K562 (cell line): ENCODE data around the gene KANK2. TPM values are rescaled to one million over a fixed set of nuclear protein-coding genes. Genes with fewer than 3 reads are reported as not detected.

Source experiments
- BRF1 ChIP-seq: IDR thresholded peaks from 3 replicates; pipeline ENCODE4 v1.6.1; 2011; ENCODE audit warnings: borderline replicate concordance, mild to moderate bottlenecking; ENCODE audit not compliant: insufficient read length; ENCODE audit errors: extremely low read depth
- FOXJ2 ChIP-seq: fragments of 200-800 bp; sonication (Bioruptor generic); IDR thresholded peaks from 2 replicates; pipeline ENCODE4 v1.6.1; 2016; ENCODE audit warnings: missing genetic modification characterization, missing compliant biosample characterization
- RCOR1 ChIP-seq, 2 experiments: IDR thresholded peaks; 2 replicates each; pipeline ENCODE4 v1.6.1; 2012; ENCODE audit warnings: low read depth in 2 of 2, low read length in 2 of 2, borderline replicate concordance in 1 of 2, improper control_type of control experiment in 1 of 2
- TFAM ChIP-seq: fragments of 250-450 bp; sonication (Bioruptor Pico); conservative IDR thresholded peaks from 2 replicates; pipeline ENCODE4 v1.5.0; 2021; ENCODE audit warnings: mild to moderate bottlenecking, moderate library complexity
- polyA plus RNA-seq, 8 experiments: library from polyadenylated mRNA; depleted of rRNA in 4 of 8; stranded (reverse) in 5 of 8; unstranded in 3 of 8; fragments of >200 nt; fragmentation: Nextera tagmentation in 2 of 8; fragmentation: Illumina TruSeq in 1 of 8; extraction: Ambion mirVana in 2 of 8; extraction: Trizol in 1 of 8; gene quantifications; 2 replicates each; pipeline versions ENCODE4 v1.2.1 to v1.2.3, GENCODE V29; 2011 to 2014; ENCODE audit warnings: inconsistent platforms in 1 of 8, missing spikeins in 1 of 8
- total RNA-seq, 7 experiments: library from RNA; depleted of rRNA in 6 of 7; stranded (reverse); fragments of >200 nt in 6 of 7; fragmentation: Illumina TruSeq in 2 of 7; extraction: Trizol in 2 of 7; gene quantifications; 2 replicates each; pipeline versions ENCODE4 v1.2.1 to v1.2.3, GENCODE V29; 2011 to 2021; ENCODE audit warnings: low replicate concordance in 1 of 7
- TF ChIP-seq, protein P1 (sequence below): fragments of 450-650 bp; IDR thresholded peaks from 2 replicates; pipeline ENCODE4 v1.6.1; 2017; ENCODE audit warnings: antibody characterized with exemption, mild to moderate bottlenecking
- TF ChIP-seq, protein P2 (sequence below): fragments of 250-450 bp; sonication (Bioruptor Pico); IDR thresholded peaks from 2 replicates; pipeline ENCODE4 v1.4.0; 2020

KANK2 gene
- total and polyA plus RNA-seq, 9 of the 15 experiments (the other 6 are each of a cell fraction or from before 2014, with no cell fraction given), result 4.4 to 47.8 (median 21.3) TPM

DNA sequence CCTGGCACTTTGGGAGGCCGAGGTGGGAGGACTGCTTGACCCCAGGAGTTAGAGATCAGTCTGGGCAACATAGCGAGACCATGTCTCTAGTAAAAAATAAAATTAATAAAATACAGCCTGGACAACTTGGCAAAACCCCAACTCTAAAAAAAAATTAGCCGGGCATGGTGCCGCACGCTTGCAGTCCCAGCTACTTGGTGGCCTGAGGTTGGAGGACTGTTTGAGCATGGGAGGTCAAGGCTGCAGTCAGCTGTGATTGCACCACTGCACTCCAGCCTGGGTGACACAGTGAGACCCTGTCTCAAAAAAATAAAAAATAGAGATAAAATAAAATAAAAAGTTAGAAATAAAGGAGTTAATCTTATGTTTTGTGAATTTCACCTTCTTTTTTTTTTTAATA is 26.2 kb downstream of the KANK2 start (continued):
- TF ChIP-seq, protein P1, sequence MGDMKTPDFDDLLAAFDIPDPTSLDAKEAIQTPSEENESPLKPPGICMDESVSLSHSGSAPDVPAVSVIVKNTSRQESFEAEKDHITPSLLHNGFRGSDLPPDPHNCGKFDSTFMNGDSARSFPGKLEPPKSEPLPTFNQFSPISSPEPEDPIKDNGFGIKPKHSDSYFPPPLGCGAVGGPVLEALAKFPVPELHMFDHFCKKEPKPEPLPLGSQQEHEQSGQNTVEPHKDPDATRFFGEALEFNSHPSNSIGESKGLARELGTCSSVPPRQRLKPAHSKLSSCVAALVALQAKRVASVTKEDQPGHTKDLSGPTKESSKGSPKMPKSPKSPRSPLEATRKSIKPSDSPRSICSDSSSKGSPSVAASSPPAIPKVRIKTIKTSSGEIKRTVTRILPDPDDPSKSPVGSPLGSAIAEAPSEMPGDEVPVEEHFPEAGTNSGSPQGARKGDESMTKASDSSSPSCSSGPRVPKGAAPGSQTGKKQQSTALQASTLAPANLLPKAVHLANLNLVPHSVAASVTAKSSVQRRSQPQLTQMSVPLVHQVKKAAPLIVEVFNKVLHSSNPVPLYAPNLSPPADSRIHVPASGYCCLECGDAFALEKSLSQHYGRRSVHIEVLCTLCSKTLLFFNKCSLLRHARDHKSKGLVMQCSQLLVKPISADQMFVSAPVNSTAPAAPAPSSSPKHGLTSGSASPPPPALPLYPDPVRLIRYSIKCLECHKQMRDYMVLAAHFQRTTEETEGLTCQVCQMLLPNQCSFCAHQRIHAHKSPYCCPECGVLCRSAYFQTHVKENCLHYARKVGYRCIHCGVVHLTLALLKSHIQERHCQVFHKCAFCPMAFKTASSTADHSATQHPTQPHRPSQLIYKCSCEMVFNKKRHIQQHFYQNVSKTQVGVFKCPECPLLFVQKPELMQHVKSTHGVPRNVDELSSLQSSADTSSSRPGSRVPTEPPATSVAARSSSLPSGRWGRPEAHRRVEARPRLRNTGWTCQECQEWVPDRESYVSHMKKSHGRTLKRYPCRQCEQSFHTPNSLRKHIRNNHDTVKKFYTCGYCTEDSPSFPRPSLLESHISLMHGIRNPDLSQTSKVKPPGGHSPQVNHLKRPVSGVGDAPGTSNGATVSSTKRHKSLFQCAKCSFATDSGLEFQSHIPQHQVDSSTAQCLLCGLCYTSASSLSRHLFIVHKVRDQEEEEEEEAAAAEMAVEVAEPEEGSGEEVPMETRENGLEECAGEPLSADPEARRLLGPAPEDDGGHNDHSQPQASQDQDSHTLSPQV, result no peak
- TF ChIP-seq RCOR1 (IDR thresholded peaks at IDR 0.05; ENCODE audit: borderline replicate concordance in 1 of 2, low read depth in 2 of 2, low read length in 2 of 2) (no peak), TFAM (CRISPR knock-in tag) (no peak), BRF1 (no peak), FOXJ2 (tag) (no peak)
- TF ChIP-seq, protein P2, sequence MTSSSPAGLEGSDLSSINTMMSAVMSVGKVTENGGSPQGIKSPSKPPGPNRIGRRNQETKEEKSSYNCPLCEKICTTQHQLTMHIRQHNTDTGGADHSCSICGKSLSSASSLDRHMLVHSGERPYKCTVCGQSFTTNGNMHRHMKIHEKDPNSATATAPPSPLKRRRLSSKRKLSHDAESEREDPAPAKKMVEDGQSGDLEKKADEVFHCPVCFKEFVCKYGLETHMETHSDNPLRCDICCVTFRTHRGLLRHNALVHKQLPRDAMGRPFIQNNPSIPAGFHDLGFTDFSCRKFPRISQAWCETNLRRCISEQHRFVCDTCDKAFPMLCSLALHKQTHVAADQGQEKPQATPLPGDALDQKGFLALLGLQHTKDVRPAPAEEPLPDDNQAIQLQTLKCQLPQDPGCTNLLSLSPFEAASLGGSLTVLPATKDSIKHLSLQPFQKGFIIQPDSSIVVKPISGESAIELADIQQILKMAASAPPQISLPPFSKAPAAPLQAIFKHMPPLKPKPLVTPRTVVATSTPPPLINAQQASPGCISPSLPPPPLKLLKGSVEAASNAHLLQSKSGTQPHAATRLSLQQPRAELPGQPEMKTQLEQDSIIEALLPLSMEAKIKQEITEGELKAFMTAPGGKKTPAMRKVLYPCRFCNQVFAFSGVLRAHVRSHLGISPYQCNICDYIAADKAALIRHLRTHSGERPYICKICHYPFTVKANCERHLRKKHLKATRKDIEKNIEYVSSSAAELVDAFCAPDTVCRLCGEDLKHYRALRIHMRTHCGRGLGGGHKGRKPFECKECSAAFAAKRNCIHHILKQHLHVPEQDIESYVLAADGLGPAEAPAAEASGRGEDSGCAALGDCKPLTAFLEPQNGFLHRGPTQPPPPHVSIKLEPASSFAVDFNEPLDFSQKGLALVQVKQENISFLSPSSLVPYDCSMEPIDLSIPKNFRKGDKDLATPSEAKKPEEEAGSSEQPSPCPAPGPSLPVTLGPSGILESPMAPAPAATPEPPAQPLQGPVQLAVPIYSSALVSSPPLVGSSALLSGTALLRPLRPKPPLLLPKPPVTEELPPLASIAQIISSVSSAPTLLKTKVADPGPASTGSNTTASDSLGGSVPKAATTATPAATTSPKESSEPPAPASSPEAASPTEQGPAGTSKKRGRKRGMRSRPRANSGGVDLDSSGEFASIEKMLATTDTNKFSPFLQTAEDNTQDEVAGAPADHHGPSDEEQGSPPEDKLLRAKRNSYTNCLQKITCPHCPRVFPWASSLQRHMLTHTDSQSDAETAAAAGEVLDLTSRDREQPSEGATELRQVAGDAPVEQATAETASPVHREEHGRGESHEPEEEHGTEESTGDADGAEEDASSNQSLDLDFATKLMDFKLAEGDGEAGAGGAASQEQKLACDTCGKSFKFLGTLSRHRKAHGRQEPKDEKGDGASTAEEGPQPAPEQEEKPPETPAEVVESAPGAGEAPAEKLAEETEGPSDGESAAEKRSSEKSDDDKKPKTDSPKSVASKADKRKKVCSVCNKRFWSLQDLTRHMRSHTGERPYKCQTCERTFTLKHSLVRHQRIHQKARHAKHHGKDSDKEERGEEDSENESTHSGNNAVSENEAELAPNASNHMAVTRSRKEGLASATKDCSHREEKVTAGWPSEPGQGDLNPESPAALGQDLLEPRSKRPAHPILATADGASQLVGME (CRISPR knock-in tag), result no peak
